ENCODE measurements around the gene YJU2.

The YJU2 gene

DNA sequence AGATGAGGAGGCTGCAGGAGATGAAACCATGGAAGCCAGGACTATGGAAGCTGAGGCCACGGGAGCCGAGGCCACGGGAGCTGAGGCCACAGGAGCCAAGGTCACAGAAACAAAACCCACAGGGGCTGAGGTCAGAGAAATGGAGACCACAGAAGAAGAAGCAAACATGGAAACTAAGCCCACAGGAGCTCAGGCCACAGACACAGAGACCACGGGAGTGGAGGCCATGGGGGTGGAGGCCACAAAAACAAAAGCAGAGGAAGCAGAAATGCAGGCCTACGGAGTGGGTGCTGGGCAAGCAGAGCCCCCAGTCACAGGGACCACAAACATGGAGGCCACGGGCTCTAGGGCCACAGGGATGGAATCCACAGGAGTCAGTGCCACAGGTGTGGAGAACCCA is 30.0 kb upstream of the YJU2 start:
- no peak for TF ChIP-seq GATA2 (IDR thresholded peaks at IDR 0.05; ENCODE audit: low read depth, low read length)
- TF ChIP-seq GATA3 (IDR thresholded peaks at IDR 0.05; ENCODE audit: low read depth, low read length): no peak

DNA sequence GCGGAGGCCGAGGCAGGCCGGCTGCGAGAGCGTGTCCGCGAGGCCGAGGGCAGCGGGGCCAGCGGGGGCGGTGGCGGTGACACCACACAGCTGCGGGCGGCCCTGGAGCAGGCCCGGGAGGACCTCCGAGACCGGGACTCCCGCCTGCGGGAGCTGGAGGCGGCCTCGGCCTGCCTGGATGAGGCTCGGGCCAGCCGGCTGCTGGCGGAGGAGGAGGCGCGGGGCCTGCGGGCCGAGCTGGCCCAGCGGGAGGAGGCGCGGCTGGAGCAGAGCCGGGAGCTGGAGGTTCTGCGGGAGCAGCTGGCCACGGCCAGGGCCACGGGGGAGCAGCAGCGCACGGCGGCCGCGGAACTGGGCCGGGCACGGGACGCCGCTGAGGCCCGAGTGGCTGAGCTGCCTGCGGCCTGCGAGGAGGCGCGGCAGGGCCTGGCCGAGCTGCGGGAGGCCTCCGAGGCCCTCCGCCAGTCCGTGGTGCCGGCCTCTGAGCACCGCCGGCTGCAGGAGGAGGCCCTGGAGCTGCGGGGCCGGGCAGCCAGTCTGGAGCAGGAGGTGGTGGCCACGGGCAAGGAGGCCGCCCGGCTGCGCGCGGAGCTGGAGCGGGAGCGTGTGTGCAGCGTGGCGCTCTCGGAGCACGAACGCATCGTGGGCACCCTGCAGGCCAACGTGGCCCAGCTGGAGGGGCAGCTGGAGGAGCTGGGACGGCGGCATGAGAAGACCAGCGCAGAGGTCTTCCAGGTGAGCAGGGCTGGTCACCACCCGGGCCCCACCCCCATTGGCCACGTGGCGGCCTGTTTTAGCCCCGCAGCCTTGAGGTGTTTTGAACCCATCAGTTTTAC is 29.2 kb upstream of the YJU2 start:
- TF ChIP-seq GATA3 (IDR thresholded peaks at IDR 0.05; ENCODE audit: low read depth, low read length) (no peak), GATA2 (IDR thresholded peaks at IDR 0.05; ENCODE audit: low read depth, low read length) (no peak)

DNA sequence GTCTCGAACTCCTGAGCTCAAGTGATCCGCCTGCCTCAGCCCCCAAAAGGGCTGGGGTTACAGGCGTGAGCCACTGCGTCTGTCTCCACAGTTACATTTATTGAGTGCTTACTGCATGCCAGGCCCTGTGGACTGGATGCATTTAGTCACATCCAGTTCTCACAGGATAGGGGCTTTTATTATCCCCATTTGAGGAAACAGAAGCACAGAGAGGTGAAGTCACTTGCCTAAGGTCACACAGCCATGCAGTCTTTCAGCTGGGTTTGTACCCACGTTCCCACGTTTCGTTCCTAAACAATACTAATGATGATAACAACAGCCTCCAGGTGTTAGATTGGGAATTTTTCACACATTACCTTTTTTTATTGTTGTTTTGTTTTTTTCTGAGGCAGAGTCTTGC is 26.7 kb upstream of the YJU2 start:
- no peak for TF ChIP-seq GATA2 (IDR thresholded peaks at IDR 0.05; ENCODE audit: low read depth, low read length)
- TF ChIP-seq GATA3 (IDR thresholded peaks at IDR 0.05; ENCODE audit: low read depth, low read length): no peak

DNA sequence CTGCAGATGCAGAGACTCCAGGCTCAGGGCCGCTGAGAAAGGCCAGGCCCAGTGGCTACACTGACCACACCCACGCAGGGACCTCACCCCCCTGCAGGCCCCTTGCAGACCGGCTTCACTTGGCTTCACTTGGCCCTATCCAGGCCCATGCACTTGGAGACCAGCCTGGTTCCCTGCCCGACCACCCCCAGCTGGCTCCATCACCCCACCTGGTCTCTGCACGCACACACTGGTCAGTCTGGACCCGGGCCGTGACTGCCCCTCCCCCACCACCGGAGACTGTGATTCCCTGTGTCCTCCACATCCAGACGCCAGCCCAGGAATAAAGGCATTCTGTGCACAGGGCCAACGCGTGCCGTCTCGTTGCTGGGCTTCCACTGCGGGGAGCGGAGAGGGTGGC is 22.4 kb upstream of the YJU2 start:
- TF ChIP-seq GATA2 (IDR thresholded peaks at IDR 0.05; ENCODE audit: low read depth, low read length) (no peak), GATA3 (IDR thresholded peaks at IDR 0.05; ENCODE audit: low read depth, low read length) (no peak)

DNA sequence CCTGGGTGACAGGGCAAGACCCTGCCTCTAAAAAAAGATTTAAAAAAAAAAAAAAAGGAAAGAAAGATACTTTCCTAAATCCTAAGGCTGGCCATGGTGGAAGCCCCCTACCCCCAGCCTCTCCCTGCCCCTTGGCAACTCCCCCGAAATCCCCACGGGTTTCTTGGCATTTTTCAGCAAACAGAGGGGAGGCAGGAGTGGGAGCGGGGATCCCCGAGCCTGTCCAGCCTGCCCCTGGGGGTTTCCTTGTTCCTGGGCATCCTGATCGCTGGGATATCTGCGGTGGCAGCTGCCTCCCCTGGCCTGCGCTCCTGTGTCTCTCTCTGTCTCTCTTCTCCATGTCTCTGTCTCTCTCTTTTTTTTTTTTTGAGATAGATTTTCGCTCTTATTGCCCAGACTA is 21.0 kb upstream of the YJU2 start:
- TF ChIP-seq GATA3 (IDR thresholded peaks at IDR 0.05; ENCODE audit: low read depth, low read length): no peak
- no peak for TF ChIP-seq GATA2 (IDR thresholded peaks at IDR 0.05; ENCODE audit: low read depth, low read length)

DNA sequence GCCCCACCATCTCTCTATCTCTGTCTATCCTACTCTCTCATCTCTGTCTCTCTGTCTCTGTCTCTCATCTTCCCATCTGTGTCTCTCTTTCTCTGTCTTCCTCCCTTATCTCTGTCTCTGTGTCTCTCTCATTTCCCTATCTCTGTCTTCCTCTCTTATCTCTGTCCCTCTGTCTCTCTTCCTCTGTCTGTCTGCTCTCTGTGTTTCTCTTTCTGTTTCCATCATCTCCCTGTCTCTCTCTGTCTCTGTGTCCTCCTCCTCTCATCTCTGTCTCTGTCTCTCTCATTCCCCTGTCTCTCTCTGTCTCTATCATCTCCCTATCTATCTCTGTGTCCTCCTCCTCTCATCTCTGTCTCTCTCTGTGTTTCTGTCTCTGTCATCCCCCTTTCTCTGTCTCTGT is 19.1 kb upstream of the YJU2 start:
- TF ChIP-seq GATA2 (IDR thresholded peaks at IDR 0.05; ENCODE audit: low read depth, low read length) (no peak), GATA3 (IDR thresholded peaks at IDR 0.05; ENCODE audit: low read depth, low read length) (no peak)

DNA sequence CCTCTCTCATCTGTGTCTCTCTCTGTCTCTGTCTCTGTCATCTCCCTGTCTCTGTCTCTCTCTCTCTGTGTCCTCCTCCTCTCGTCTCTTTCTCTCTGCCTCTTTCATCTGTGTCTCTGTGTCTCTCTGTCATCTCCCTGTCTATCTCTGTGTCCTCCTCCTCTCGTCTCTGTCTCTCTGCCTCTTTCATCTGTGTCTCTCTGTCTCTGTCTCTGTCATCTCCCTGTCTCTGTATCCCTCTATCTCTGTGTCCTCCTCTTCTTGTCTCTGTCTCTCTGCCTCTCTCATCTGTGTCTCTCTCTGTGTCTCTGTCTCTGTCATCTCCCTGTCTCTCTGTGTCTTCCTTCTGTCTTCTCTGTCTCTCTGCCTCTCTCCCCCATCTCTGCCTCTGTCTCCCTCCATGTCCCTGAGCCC is 18.1 kb upstream of the YJU2 start:
- TF ChIP-seq GATA2 (IDR thresholded peaks at IDR 0.05; ENCODE audit: low read depth, low read length) (no peak), GATA3 (IDR thresholded peaks at IDR 0.05; ENCODE audit: low read depth, low read length) (no peak)

DNA sequence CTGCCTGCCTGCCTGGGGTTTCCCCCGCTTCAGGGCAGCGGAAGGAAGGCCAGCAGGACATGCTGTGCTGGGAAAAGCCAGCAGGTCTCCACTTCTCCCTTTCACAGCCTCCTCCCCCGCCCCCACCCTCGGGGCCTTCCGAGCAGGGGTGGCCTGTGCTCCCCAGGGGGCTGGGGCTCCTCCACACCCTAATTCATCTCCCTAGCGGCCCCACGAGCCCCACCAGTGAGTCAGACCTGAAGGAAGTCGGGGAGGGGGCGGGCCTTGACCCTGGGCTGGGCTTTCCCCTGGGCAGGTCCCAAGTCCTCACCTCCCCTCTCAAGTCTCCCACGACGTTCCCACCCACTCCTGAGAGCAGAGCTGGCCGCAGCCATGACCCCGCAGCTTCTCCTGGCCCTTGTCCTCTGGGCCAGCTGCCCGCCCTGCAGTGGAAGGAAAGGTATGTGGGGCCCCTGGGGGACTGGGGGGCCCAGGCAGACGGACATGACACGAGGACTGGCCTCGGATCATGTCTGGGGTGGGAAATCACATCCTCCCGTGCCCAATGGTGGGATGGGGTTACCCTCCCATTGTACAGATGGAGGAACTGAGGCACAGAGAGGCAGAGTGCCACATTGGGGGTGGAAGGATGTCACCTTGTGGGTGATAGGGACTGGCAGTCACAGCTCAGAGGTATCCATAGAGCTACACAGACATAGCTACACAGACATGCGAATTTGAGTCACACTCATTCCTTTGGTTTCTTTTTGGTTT is 17.5 kb upstream of the YJU2 start, which contains the start of gene EBI3:
EBI3 (plus strand) TSS at position 345 of the 753 bp plus-strand sequence; CDS start at position 373, 28 bp downstream.
- TF ChIP-seq GATA3 (IDR thresholded peaks at IDR 0.05; ENCODE audit: low read depth, low read length) (no peak), GATA2 (IDR thresholded peaks at IDR 0.05; ENCODE audit: low read depth, low read length) (no peak)

DNA sequence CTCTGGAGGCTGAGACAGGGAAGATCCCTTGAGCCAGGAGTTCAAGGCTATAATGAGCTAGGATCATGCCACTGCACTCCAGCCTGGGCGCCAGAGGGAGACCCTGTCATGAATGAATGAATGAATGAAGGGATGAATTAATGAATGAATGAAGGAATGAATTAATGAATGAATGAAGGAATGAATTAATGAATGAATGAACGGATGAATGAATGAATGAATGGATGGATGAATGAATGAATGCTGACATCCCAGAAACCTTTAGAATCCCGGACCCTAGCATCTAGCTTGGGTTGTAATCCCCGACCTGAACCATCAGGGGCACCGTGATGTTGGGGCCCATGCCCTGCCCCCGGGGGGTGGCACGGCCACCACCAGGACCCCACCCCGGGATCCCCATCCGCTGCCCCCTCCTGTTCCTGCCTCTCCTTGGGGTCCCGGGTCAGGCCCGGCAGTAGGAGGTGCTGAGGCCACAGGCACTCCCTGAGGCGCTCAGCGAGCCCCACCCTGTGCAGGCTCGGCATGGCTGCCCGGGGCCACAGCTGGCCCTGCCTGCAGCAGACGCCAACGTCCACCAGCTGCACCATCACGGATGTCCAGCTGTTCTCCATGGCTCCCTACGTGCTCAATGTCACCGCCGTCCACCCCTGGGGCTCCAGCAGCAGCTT is 14.1 kb upstream of the YJU2 start:
- no peak for TF ChIP-seq GATA3 (IDR thresholded peaks at IDR 0.05; ENCODE audit: low read depth, low read length)
- no peak for TF ChIP-seq GATA2 (IDR thresholded peaks at IDR 0.05; ENCODE audit: low read depth, low read length)

DNA sequence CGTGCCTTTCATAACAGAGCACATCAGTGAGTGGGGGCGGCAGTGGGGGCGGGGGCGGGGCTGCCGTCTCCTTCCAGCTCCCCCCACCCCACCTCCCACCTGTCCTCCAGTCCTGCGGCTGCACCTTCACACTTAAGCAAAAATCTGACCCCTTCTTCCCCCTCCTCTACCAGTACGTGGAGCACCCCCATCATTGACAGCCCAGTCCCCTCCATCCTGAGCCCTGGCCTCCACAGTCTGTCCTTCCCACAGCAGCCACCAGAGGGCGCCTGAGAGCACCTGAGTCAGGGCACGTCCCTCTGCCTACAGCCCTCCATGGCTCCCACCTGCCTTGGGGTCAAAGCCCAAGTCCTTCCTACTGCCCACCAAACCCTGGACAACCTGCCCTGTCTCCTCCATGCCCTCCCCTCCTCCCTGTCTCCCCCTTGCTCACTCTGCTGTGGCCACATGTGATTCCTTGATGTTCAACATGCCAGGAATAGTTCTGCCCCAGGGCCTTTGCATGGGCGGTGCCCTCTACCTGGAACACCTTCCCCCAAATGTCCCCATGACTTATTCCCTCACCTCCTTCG is 13.5 kb upstream of the YJU2 start:
- TF ChIP-seq GATA3 (IDR thresholded peaks at IDR 0.05; ENCODE audit: low read depth, low read length) (no peak), GATA2 (IDR thresholded peaks at IDR 0.05; ENCODE audit: low read depth, low read length) (no peak)

DNA sequence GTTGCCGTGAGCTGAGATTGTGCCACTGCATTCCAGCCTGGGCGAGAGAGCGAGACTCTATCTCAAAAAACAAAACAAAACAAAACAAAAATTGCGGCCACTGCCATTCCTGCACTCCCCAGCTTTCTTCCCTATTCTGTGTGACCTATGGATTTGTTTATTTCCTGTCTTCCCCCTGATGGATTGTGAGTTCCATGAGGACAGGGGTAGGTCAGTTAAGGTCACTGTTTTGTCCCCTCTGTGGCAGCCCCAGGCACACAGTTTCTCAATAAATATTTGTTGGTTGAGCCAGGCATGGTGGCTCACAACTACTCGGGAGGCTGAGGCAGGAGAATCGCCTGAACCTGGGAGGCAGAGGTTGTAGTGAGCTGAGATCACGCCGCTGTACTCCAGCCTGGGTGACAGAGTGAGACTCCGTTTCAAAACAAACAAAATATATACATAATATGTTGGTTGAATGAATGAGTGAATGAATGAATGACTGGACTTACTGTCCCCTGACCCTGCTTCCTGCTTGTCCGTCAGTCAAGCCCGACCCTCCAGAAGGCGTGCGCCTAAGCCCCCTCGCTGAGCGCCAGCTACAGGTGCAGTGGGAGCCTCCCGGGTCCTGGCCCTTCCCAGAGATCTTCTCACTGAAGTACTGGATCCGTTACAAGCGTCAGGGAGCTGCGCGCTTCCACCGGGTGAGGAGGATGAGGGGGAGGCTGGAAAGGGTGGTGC is 12.6 kb upstream of the YJU2 start:
- no peak for TF ChIP-seq GATA3 (IDR thresholded peaks at IDR 0.05; ENCODE audit: low read depth, low read length)
- no peak for TF ChIP-seq GATA2 (IDR thresholded peaks at IDR 0.05; ENCODE audit: low read depth, low read length)

DNA sequence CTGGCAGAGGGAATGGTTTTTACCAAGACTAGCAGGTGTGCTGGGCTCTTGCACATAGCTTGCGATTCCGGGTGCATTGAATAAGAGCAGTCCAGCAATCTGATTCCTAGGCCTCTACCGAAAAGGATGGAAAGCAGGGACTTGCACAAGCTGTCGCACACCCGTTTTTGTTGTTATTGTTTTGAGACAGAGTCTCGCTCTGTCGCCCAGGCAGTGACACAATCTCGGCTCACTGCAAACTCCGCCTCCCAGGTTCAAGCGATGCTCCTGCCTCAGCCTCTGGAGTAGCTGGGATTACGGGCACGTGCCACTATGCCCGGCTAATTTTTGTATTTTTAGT is 12.0 kb upstream of the YJU2 start:
- TF ChIP-seq GATA3 (IDR thresholded peaks at IDR 0.05; ENCODE audit: low read depth, low read length) (no peak), GATA2 (IDR thresholded peaks at IDR 0.05; ENCODE audit: low read depth, low read length) (no peak)

DNA sequence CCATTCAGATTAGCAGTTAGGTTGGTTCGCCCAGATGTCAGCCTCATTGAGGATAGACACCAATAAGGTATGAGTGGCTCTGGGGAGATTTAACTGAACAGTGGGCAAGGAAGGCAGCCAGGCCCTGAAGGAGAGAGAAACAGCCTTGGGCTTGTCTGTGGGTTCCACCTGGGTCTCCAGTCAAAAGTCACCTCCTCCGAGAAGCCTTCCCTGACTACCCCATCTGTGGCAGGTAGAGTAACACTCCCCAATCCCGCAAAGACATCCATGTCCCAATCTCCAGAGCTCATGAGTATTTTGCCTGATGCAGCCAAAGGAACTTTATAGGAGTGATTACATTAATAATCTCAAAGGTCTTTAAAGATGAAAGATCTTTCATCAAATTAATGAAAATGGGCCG is 8.0 kb upstream of the YJU2 start:
- TF ChIP-seq GATA3 (IDR thresholded peaks at IDR 0.05; ENCODE audit: low read depth, low read length): no peak
- no peak for TF ChIP-seq GATA2 (IDR thresholded peaks at IDR 0.05; ENCODE audit: low read depth, low read length)
